Nephron (organoid): ENCODE results near the gene DNMBP.
"Not testable (repeated sequence)": the region's sequence is repeated elsewhere in the genome, so short reads cannot be mapped to it uniquely, and the experiment has no call there.

Experiments used
- H3K27ac Mint-ChIP-seq, 3 experiments: 2 replicates each; pipeline ENCODE4 v1.8.0; 2020; ENCODE audit warnings: mixed read lengths in 3 of 3, mild to moderate bottlenecking in 2 of 3, moderate library complexity in 1 of 3
- H3K27me3 Mint-ChIP-seq: 2 replicates; pipeline ENCODE4 v1.8.0; 2021; ENCODE audit warnings: low read depth, mild to moderate bottlenecking, moderate library complexity, mixed read lengths
- H3K36me3 Mint-ChIP-seq: 2 replicates; pipeline ENCODE4 v1.8.0; 2020; ENCODE audit warnings: low read depth, mixed read lengths
- H3K4me1 Mint-ChIP-seq: 2 replicates; pipeline ENCODE4 v1.8.0; 2020; ENCODE audit warnings: mixed read lengths
- H3K4me3 Mint-ChIP-seq, 3 experiments: 2 replicates each; pipeline ENCODE4 v1.8.0; 2020; ENCODE audit warnings: mild to moderate bottlenecking in 3 of 3, mixed read lengths in 3 of 3, moderate library complexity in 2 of 3
- H3K9me3 Mint-ChIP-seq: 2 replicates; pipeline ENCODE4 v1.8.0; 2020; ENCODE audit warnings: mixed read lengths
- CTCF ChIP-seq, 3 experiments: fragments of 200-600 bp; sonication (generic); IDR thresholded peaks; one replicate each; pipeline ENCODE4 v1.5.0; 2021; ENCODE audit warnings: antibody characterized with exemption in 3 of 3; ENCODE audit not compliant: unreplicated experiment in 3 of 3

DNMBP gene

DNA sequence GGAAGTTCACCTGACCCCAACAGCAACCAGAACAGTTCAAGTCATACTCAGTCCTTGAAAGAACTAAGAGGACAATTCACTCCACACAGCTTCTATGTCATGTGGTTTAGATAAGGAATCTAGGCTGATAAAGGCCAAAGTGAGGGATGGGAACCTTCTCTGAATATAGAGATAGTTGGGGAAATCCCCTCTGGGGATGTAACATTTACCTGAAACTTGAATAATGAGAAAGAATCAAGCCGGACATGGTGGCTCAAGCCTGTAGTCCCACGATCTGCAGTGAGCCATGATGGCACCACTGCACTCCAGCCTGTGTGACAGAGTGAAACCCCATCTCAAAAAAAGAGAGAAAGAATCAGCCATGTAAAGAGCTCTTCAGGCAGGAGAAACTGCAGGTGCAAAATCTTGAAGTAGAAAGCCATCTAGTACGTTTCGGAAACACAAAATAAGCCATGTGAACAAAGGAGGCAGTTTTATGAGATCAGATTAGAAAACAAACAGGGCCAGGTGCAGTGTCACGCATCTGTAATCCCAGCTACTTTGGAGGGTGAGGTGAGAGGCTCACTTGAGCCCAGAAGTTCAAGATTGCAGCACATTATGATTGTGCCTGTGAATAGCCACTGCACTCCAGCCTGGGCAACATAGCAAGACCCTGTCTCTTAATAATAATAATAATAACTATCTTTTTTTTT is 4.5 kb upstream of the DNMBP start:
- peak overlapping the region in 1 of 3 experiments; percentile 26 for H3K4me3 Mint-ChIP-seq
- TF ChIP-seq CTCF (IDR thresholded peaks at IDR 0.05; ENCODE audit: unreplicated experiment in 3 of 3): no peak
- peaks cover 10% of the 10 kb centered on the region for H3K4me1 Mint-ChIP-seq
- no peaks in the 10 kb centered on the region for H3K9me3 Mint-ChIP-seq
- peaks cover 3% of the 10 kb centered on the region for H3K27me3 Mint-ChIP-seq
- no peaks in the 10 kb centered on the region for H3K36me3 Mint-ChIP-seq
- no peak overlapping the region for H3K27ac Mint-ChIP-seq

GRCh38 chr10:100013621-100014020 is 3.9 kb upstream of the DNMBP start:
- Mint-ChIP-seq H3K4me3 (peak overlapping the region in 1 of 3 experiments; percentile 26), H3K36me3 (no peaks in the 10 kb centered on the region), H3K4me1 (peaks cover 15% of the 10 kb centered on the region), H3K27me3 (peaks cover 3% of the 10 kb centered on the region), H3K27ac (no peak overlapping the region), H3K9me3 (no peaks in the 10 kb centered on the region)
- TF ChIP-seq CTCF (IDR thresholded peaks at IDR 0.05; ENCODE audit: unreplicated experiment in 3 of 3): no peak

GRCh38 chr10:100011906-100012305 is 2.2 kb upstream of the DNMBP start:
- not testable (repeated sequence) for H3K36me3 Mint-ChIP-seq, H3K4me3 Mint-ChIP-seq, H3K27me3 Mint-ChIP-seq, H3K9me3 Mint-ChIP-seq
- H3K4me1 Mint-ChIP-seq: peaks cover 32% of the 10 kb centered on the region
- H3K27ac Mint-ChIP-seq: peak overlapping the region in 1 of 3 experiments; percentile 30

DNA sequence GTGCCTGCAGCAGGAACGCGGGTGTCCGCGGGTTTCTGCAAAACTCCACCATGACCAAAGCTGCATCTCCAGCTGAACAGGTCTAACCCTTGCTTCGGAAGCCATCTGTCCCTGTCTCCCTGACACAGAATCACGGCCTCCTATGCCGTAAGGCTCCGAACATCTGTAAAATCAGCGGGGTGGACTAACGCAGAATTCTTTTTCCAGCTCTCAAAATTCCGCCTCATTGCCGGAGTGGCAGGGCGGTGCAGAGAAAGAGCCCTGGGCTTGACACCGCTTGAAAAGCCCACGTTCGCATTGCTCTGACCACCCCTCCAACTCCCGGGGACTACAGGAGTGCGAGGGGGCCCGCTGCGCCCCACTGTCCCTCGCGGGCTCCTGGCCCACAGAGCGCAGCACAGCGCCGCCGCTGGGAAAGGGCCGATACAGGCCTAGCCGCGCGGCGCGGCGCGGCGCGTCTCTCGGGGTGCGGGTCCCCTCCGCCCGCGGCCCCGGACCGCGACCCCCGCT is 409 bp downstream of the DNMBP start:
- no peaks in the 10 kb centered on the region for H3K9me3 Mint-ChIP-seq
- peak overlapping the region; percentile 89 to 93 (median 91) for H3K4me3 Mint-ChIP-seq
- peaks cover 3% of the 10 kb centered on the region for H3K27me3 Mint-ChIP-seq
- TF ChIP-seq CTCF (IDR thresholded peaks at IDR 0.05; ENCODE audit: unreplicated experiment in 3 of 3): no peak
- no peaks in the 10 kb centered on the region for H3K36me3 Mint-ChIP-seq
- H3K27ac Mint-ChIP-seq: peak overlapping the region; percentile 60 to 72 (median 62)
- peaks cover 56% of the 10 kb centered on the region for H3K4me1 Mint-ChIP-seq

GRCh38 chr10:100008708-100009282 is 952 bp downstream of the DNMBP start:
- H3K4me3 Mint-ChIP-seq: peak overlapping the region; percentile 89 to 93 (median 91)
- no peaks in the 10 kb centered on the region for H3K36me3 Mint-ChIP-seq
- H3K27ac Mint-ChIP-seq: peak overlapping the region; percentile 60 to 72 (median 62)
- H3K4me1 Mint-ChIP-seq: peaks cover 58% of the 10 kb centered on the region
- no peak for TF ChIP-seq CTCF (IDR thresholded peaks at IDR 0.05; ENCODE audit: unreplicated experiment in 3 of 3)
- peaks cover 3% of the 10 kb centered on the region for H3K27me3 Mint-ChIP-seq
- no peaks in the 10 kb centered on the region for H3K9me3 Mint-ChIP-seq

DNA sequence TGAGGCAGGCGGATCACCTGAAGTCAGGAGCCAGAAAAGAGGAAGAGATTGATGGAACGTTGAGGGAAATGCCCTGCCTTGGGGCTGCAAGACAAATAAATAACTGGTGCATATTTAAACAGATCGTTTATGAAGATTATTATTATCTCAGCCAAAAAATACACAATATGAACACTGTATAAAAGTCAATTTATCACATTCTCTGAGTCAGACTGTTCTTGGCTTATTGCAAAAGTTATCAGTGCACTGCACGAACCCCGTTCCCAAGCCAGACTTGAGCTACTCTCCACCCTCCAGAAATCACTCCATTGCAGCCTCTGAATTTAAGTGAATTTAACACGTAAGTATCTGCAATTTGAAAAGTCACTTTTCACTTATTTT is 1.6 kb downstream of the DNMBP start:
- peak overlapping the region; percentile 60 to 72 (median 69) for H3K27ac Mint-ChIP-seq
- peaks cover 58% of the 10 kb centered on the region for H3K4me1 Mint-ChIP-seq
- no peaks in the 10 kb centered on the region for H3K9me3 Mint-ChIP-seq
- no peaks in the 10 kb centered on the region for H3K36me3 Mint-ChIP-seq
- peak overlapping the region; percentile 89 to 93 (median 91) for H3K4me3 Mint-ChIP-seq
- no peak for TF ChIP-seq CTCF (IDR thresholded peaks at IDR 0.05; ENCODE audit: unreplicated experiment in 3 of 3)
- peaks cover 3% of the 10 kb centered on the region for H3K27me3 Mint-ChIP-seq
